HepG2 (cell line): ENCODE measurements around the gene ZMYM1. TPM values are rescaled to one million over a fixed set of nuclear protein-coding genes. Genes with fewer than 3 reads are reported as not detected.

Experiments
- ARNTL ChIP-seq: sonication (generic); formaldehyde crosslinking; IDR thresholded peaks from 2 replicates; pipeline ENCODE4 v1.4.0; 2020; ENCODE audit warnings: mild to moderate bottlenecking, missing genetic modification reagents
- CREB1 ChIP-seq, 2 experiments: fragments of 450-650 bp in 1 of 2; IDR thresholded peaks; 2 replicates each; pipeline ENCODE4 v1.6.1; 2016 to 2017; ENCODE audit warnings: control low read depth in 1 of 2, mild to moderate bottlenecking in 1 of 2, missing compliant biosample characterization in 1 of 2, missing genetic modification characterization in 1 of 2
- MAZ ChIP-seq, 2 experiments: sonication (generic) in 1 of 2; formaldehyde crosslinking in 1 of 2; IDR thresholded peaks; 2 replicates each; pipeline versions ENCODE4 v1.5.0 to v1.6.1; 2012 to 2020; ENCODE audit warnings: low read depth in 2 of 2, mild to moderate bottlenecking in 2 of 2, borderline replicate concordance in 1 of 2, improper control_type of control experiment in 1 of 2, low read length in 1 of 2, missing genetic modification reagents in 1 of 2, moderate library complexity in 1 of 2
- MTA3 ChIP-seq: sonication (generic); formaldehyde crosslinking; IDR thresholded peaks from 2 replicates; pipeline ENCODE4 v1.4.0; 2020; ENCODE audit warnings: missing genetic modification reagents
- TRAFD1 ChIP-seq: sonication (generic); formaldehyde crosslinking; IDR thresholded peaks from 2 replicates; pipeline ENCODE4 v1.5.1; 2020; ENCODE audit warnings: missing genetic modification reagents, mild to moderate bottlenecking, borderline replicate concordance
- ZNF276 ChIP-seq: sonication (generic); formaldehyde crosslinking; IDR thresholded peaks from 2 replicates; pipeline ENCODE4 v1.4.0; 2020; ENCODE audit warnings: mild to moderate bottlenecking, low read depth, missing genetic modification reagents
- polyA plus RNA-seq, 8 experiments: library from polyadenylated mRNA; depleted of rRNA in 3 of 8; stranded (reverse) in 7 of 8; unstranded in 1 of 8; fragments of >200 nt; fragmentation: Illumina TruSeq in 4 of 8; extraction: Trizol in 4 of 8; gene quantifications; 2 replicates each; pipeline versions ENCODE4 v1.2.1 to v1.2.3, GENCODE V29; 2011 to 2016; ENCODE audit warnings: low read depth in 4 of 8, missing spikeins in 1 of 8, mixed read lengths in 1 of 8; ENCODE audit not compliant: insufficient read depth in 1 of 8
- total RNA-seq, 5 experiments: library from RNA; depleted of rRNA; stranded (reverse); fragments of >200 nt; fragmentation: Illumina TruSeq; extraction: Trizol; gene quantifications; 2 replicates each; pipeline ENCODE4 v1.2.3, GENCODE V29; 2016; ENCODE audit warnings: low read depth in 1 of 5
- TF ChIP-seq, protein P1 (sequence below): sonication (generic); formaldehyde crosslinking; IDR thresholded peaks from 2 replicates; pipeline ENCODE4 v1.4.0; 2020; ENCODE audit warnings: missing genetic modification reagents, borderline replicate concordance
- TF ChIP-seq, protein P2 (sequence below): sonication (generic); formaldehyde crosslinking; IDR thresholded peaks from 2 replicates; pipeline ENCODE4 v1.4.0; 2020; ENCODE audit warnings: missing genetic modification reagents
- TF ChIP-seq, protein P3 (sequence below): sonication (generic); formaldehyde crosslinking; conservative IDR thresholded peaks from 2 replicates; pipeline ENCODE4 v1.8.1; 2023; ENCODE audit warnings: missing genetic modification reagents
- TF ChIP-seq, protein P4 (sequence below): sonication (generic); formaldehyde crosslinking; IDR thresholded peaks from 2 replicates; pipeline ENCODE4 v1.4.0; 2020; ENCODE audit warnings: missing genetic modification reagents, borderline replicate concordance

ZMYM1 gene
- total and polyA plus RNA-seq, 2 of the 13 experiments (the other 11 are each of a cell fraction or from before 2014, with no cell fraction given) = 10.0 to 16.2 TPM

GRCh38 chr1:35120458-35121133, 41.4 kb downstream of the ZMYM1 start (continued):
- TF ChIP-seq, protein P1, sequence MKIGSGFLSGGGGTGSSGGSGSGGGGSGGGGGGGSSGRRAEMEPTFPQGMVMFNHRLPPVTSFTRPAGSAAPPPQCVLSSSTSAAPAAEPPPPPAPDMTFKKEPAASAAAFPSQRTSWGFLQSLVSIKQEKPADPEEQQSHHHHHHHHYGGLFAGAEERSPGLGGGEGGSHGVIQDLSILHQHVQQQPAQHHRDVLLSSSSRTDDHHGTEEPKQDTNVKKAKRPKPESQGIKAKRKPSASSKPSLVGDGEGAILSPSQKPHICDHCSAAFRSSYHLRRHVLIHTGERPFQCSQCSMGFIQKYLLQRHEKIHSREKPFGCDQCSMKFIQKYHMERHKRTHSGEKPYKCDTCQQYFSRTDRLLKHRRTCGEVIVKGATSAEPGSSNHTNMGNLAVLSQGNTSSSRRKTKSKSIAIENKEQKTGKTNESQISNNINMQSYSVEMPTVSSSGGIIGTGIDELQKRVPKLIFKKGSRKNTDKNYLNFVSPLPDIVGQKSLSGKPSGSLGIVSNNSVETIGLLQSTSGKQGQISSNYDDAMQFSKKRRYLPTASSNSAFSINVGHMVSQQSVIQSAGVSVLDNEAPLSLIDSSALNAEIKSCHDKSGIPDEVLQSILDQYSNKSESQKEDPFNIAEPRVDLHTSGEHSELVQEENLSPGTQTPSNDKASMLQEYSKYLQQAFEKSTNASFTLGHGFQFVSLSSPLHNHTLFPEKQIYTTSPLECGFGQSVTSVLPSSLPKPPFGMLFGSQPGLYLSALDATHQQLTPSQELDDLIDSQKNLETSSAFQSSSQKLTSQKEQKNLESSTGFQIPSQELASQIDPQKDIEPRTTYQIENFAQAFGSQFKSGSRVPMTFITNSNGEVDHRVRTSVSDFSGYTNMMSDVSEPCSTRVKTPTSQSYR (CRISPR knock-in tag) = no peak
- TF ChIP-seq MAZ (IDR thresholded peaks at IDR 0.05; ENCODE audit: borderline replicate concordance, low read depth, low read length) (no peak), MAZ (CRISPR knock-in tag; IDR thresholded peaks at IDR 0.05; ENCODE audit: low read depth) (peak; percentile 51; the same call in 1 of the 2 replicates), TRAFD1 (CRISPR knock-in tag) (no peak), CREB1 (IDR thresholded peaks at IDR 0.05) (no peak), CREB1 (CRISPR knock-in tag; IDR thresholded peaks at IDR 0.05) (no peak), ARNTL (CRISPR knock-in tag) (no peak), ZNF276 (CRISPR knock-in tag) (no peak), MTA3 (CRISPR knock-in tag) (no peak)
- TF ChIP-seq, protein P2, sequence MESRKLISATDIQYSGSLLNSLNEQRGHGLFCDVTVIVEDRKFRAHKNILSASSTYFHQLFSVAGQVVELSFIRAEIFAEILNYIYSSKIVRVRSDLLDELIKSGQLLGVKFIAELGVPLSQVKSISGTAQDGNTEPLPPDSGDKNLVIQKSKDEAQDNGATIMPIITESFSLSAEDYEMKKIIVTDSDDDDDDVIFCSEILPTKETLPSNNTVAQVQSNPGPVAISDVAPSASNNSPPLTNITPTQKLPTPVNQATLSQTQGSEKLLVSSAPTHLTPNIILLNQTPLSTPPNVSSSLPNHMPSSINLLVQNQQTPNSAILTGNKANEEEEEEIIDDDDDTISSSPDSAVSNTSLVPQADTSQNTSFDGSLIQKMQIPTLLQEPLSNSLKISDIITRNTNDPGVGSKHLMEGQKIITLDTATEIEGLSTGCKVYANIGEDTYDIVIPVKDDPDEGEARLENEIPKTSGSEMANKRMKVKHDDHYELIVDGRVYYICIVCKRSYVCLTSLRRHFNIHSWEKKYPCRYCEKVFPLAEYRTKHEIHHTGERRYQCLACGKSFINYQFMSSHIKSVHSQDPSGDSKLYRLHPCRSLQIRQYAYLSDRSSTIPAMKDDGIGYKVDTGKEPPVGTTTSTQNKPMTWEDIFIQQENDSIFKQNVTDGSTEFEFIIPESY = no peak
- TF ChIP-seq, protein P3, sequence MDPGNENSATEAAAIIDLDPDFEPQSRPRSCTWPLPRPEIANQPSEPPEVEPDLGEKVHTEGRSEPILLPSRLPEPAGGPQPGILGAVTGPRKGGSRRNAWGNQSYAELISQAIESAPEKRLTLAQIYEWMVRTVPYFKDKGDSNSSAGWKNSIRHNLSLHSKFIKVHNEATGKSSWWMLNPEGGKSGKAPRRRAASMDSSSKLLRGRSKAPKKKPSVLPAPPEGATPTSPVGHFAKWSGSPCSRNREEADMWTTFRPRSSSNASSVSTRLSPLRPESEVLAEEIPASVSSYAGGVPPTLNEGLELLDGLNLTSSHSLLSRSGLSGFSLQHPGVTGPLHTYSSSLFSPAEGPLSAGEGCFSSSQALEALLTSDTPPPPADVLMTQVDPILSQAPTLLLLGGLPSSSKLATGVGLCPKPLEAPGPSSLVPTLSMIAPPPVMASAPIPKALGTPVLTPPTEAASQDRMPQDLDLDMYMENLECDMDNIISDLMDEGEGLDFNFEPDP = no peak
- TF ChIP-seq, protein P4, sequence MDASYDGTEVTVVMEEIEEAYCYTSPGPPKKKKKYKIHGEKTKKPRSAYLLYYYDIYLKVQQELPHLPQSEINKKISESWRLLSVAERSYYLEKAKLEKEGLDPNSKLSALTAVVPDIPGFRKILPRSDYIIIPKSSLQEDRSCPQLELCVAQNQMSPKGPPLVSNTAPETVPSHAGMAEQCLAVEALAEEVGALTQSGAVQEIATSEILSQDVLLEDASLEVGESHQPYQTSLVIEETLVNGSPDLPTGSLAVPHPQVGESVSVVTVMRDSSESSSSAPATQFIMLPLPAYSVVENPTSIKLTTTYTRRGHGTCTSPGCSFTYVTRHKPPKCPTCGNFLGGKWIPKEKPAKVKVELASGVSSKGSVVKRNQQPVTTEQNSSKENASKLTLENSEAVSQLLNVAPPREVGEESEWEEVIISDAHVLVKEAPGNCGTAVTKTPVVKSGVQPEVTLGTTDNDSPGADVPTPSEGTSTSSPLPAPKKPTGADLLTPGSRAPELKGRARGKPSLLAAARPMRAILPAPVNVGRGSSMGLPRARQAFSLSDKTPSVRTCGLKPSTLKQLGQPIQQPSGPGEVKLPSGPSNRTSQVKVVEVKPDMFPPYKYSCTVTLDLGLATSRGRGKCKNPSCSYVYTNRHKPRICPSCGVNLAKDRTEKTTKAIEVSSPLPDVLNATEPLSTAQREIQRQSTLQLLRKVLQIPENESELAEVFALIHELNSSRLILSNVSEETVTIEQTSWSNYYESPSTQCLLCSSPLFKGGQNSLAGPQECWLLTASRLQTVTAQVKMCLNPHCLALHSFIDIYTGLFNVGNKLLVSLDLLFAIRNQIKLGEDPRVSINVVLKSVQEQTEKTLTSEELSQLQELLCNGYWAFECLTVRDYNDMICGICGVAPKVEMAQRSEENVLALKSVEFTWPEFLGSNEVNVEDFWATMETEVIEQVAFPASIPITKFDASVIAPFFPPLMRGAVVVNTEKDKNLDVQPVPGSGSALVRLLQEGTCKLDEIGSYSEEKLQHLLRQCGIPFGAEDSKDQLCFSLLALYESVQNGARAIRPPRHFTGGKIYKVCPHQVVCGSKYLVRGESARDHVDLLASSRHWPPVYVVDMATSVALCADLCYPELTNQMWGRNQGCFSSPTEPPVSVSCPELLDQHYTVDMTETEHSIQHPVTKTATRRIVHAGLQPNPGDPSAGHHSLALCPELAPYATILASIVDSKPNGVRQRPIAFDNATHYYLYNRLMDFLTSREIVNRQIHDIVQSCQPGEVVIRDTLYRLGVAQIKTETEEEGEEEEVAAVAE = no peak
